Measurements from ENCODE around the gene ATP1A4. TPM values are rescaled to one million over a fixed set of nuclear protein-coding genes. Genes with fewer than 3 reads are reported as not detected.

ATP1A4 gene
- total and polyA plus RNA-seq, 2 of the 13 experiments (the other 11 are each of a cell fraction or from before 2014, with no cell fraction given) = not detected

DNA sequence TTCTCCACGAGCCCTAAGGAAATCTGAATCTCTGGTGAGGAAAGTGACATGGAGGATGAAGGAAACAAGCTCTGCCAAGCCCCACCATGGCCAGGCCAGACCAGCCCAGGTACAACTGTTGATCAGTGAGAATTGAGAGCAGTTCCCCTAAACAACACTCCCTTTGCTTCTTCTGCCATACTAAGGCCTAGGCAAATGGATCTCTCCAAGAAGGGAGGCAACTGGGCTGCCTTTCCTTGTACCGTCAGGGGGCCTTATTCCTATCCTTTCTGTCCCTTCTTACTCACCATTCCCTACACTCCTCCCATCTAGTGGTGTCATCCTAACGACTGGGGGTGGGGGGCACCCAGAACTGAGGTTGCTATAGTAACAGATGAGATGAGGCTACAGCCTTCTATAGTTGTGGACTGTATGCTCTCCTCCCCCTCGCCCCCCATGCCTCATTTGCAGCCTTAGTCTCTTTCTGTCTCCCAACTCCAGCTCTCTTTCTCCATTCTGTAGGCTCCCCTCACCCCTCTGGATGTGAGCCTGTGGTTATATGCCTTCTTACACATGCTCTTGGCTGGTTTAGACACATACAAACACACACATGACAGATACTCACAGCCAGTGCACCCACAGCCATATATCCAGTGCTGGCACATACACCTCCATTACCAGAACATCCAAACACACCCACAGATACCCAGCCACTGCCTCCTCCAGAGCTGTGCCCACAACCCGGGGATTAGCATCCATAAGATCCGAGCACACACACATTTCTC is 57.3 kb downstream of the ATP1A4 start (continued):
- TF ChIP-seq, protein P1, sequence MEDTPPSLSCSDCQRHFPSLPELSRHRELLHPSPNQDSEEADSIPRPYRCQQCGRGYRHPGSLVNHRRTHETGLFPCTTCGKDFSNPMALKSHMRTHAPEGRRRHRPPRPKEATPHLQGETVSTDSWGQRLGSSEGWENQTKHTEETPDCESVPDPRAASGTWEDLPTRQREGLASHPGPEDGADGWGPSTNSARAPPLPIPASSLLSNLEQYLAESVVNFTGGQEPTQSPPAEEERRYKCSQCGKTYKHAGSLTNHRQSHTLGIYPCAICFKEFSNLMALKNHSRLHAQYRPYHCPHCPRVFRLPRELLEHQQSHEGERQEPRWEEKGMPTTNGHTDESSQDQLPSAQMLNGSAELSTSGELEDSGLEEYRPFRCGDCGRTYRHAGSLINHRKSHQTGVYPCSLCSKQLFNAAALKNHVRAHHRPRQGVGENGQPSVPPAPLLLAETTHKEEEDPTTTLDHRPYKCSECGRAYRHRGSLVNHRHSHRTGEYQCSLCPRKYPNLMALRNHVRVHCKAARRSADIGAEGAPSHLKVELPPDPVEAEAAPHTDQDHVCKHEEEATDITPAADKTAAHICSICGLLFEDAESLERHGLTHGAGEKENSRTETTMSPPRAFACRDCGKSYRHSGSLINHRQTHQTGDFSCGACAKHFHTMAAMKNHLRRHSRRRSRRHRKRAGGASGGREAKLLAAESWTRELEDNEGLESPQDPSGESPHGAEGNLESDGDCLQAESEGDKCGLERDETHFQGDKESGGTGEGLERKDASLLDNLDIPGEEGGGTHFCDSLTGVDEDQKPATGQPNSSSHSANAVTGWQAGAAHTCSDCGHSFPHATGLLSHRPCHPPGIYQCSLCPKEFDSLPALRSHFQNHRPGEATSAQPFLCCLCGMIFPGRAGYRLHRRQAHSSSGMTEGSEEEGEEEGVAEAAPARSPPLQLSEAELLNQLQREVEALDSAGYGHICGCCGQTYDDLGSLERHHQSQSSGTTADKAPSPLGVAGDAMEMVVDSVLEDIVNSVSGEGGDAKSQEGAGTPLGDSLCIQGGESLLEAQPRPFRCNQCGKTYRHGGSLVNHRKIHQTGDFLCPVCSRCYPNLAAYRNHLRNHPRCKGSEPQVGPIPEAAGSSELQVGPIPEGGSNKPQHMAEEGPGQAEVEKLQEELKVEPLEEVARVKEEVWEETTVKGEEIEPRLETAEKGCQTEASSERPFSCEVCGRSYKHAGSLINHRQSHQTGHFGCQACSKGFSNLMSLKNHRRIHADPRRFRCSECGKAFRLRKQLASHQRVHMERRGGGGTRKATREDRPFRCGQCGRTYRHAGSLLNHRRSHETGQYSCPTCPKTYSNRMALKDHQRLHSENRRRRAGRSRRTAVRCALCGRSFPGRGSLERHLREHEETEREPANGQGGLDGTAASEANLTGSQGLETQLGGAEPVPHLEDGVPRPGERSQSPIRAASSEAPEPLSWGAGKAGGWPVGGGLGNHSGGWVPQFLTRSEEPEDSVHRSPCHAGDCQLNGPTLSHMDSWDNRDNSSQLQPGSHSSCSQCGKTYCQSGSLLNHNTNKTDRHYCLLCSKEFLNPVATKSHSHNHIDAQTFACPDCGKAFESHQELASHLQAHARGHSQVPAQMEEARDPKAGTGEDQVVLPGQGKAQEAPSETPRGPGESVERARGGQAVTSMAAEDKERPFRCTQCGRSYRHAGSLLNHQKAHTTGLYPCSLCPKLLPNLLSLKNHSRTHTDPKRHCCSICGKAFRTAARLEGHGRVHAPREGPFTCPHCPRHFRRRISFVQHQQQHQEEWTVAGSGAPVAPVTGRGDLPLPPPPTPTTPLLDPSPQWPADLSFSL (CRISPR knock-in tag; IDR thresholded peaks at IDR 0.05) = no peak
- no peak for TF ChIP-seq ARID2 (CRISPR knock-in tag; IDR thresholded peaks at IDR 0.05; ENCODE audit: borderline replicate concordance)
- TF ChIP-seq ZNF557 (CRISPR knock-in tag; IDR thresholded peaks at IDR 0.05) = no peak
- no peak for TF ChIP-seq ZMYM3 (CRISPR knock-in tag; IDR thresholded peaks at IDR 0.05)
- TF ChIP-seq ZKSCAN5 (CRISPR knock-in tag; IDR thresholded peaks at IDR 0.05) = no peak
- no peak for TF ChIP-seq PAF1 (CRISPR knock-in tag; IDR thresholded peaks at IDR 0.05)

Data from HepG2 (cell line).